PC-3 (cell line): ENCODE data around the gene ACADM. TPM values are rescaled to one million over a fixed set of nuclear protein-coding genes. Genes with fewer than 3 reads are reported as not detected.
"Not testable (repeated sequence)": the region's sequence is repeated elsewhere in the genome, so short reads cannot be mapped to it uniquely, and the experiment has no call there.

Experiments
- ATAC-seq: fragments of 200-7000 bp; cut with Tn5 transposase; 2 replicates; pipeline ENCODE4 v1.9.1; 2020; ENCODE audit warnings: mild to moderate bottlenecking, moderate library complexity
- BruUV-seq: library from RNA; stranded (reverse); fragments of 400-500 nt; replicated peaks from 2 replicates; lab custom pipeline; 2021; lab: Mats Ljungman, UMichigan
- CTCF ChIA-PET: fragments of 300-600 bp; sonication (Branson Sonifier 250); formaldehyde crosslinking; loops from one replicate; lab custom pipeline; 2022; ENCODE audit warnings: antibody characterized with exemption; lab: Charles Lee
- POLR2A ChIA-PET: fragments of 300-600 bp; sonication (Branson Sonifier 250); formaldehyde crosslinking; loops from one replicate; lab custom pipeline; 2022; ENCODE audit warnings: antibody characterized with exemption; ENCODE audit not compliant: unreplicated experiment; lab: Charles Lee
- DNase-seq: peaks from one replicate; pipeline ENCODE4 v3.0.0-alpha.2; 2015
- H2AFZ ChIP-seq: fragments of 300-600 bp; sonication (generic); 2 replicates; pipeline ENCODE4 v1.6.0; 2016; ENCODE audit warnings: antibody characterized with exemption, low read length
- H3F3A ChIP-seq: fragments of 300-600 bp; sonication (generic); one replicate; pipeline ENCODE4 v1.6.0; 2017; ENCODE audit warnings: antibody characterized with exemption, low read length, control low read depth, mild to moderate bottlenecking; ENCODE audit not compliant: unreplicated experiment
- H3K27ac ChIP-seq: fragments of 300-600 bp; sonication (generic); 2 replicates; pipeline ENCODE4 v1.5.1; 2016; ENCODE audit warnings: mild to moderate bottlenecking, low read length
- H3K27me3 ChIP-seq: fragments of 300-600 bp; sonication (generic); 2 replicates; pipeline ENCODE4 v1.6.1; 2016; ENCODE audit warnings: low read length, mixed read lengths
- H3K36me3 ChIP-seq: fragments of 300-600 bp; sonication (generic); 2 replicates; pipeline ENCODE4 v1.6.1; 2016; ENCODE audit warnings: low read depth, mixed run types, low read length, mixed read lengths
- H3K4me1 ChIP-seq: fragments of 300-600 bp; sonication (generic); 2 replicates; pipeline ENCODE4 v1.5.1; 2016; ENCODE audit warnings: low read length; ENCODE audit not compliant: insufficient read depth
- H3K4me2 ChIP-seq: fragments of 300-600 bp; sonication (generic); 2 replicates; pipeline ENCODE4 v1.6.0; 2016; ENCODE audit warnings: low read length
- H3K4me3 ChIP-seq: fragments of 300-600 bp; sonication (generic); 2 replicates; pipeline ENCODE4 v1.5.1; 2016; ENCODE audit warnings: mild to moderate bottlenecking, low read length, mixed read lengths
- H3K79me2 ChIP-seq: fragments of 300-600 bp; sonication (generic); 2 replicates; pipeline ENCODE4 v1.6.1; 2017; ENCODE audit warnings: low read length, mixed read lengths
- H3K9ac ChIP-seq: fragments of 300-600 bp; sonication (generic); 2 replicates; pipeline ENCODE4 v1.6.0; 2016; ENCODE audit warnings: mild to moderate bottlenecking, low read length
- H3K9me2 ChIP-seq: fragments of 300-600 bp; sonication (generic); replicated peaks from 2 replicates; pipeline ENCODE4 v1.6.1; 2016; ENCODE audit warnings: mixed run types, low read length, mixed read lengths
- H3K9me3 ChIP-seq: fragments of 300-600 bp; sonication (generic); 2 replicates; pipeline ENCODE4 v1.6.1; 2016; ENCODE audit warnings: low read length, mixed read lengths
- H4K20me1 ChIP-seq: fragments of 300-600 bp; sonication (generic); 2 replicates; pipeline ENCODE4 v1.6.1; 2016; ENCODE audit warnings: low read length, mixed read lengths
- CTCF ChIP-seq: fragments of 300-600 bp; sonication (generic); conservative IDR thresholded peaks from 2 replicates; pipeline ENCODE4 v1.5.1; 2017; ENCODE audit warnings: antibody characterized with exemption, low read depth, mild to moderate bottlenecking, low read length
- EZH2 ChIP-seq: fragments of 300-600 bp; sonication (generic); IDR thresholded peaks from one replicate; pipeline ENCODE4 v1.6.1; 2017; ENCODE audit warnings: antibody characterized with exemption, mild to moderate bottlenecking, low read length; ENCODE audit not compliant: unreplicated experiment
- EZH2phosphoT487 ChIP-seq: fragments of 300-600 bp; sonication (generic); IDR thresholded peaks from 2 replicates; pipeline ENCODE4 v1.6.1; 2018; ENCODE audit warnings: mild to moderate bottlenecking, antibody characterized with exemption, low read length, borderline replicate concordance
- intact Hi-C: fragments of 100-400 bp; cut with micrococcal nuclease; formaldehyde crosslinking; loops from 2 replicates; pipeline ENCODE4 v1.9.0; 2023
- total RNA-seq: library from RNA; depleted of rRNA; stranded (reverse); fragments of >200 nt; gene quantifications from 2 replicates; pipeline ENCODE4 v1.2.3, GENCODE V29; 2014

The ACADM gene
- total RNA-seq, 1 experiment from 2014 or later, result 25.0 TPM

- no peak for TF ChIP-seq EZH2
- no peak for TF ChIP-seq CTCF
Observed at GRCh38 chr1:75797606-75798216, 73.2 kb downstream of the ACADM start.

GRCh38 chr1:75801480-75801879 lies 77.0 kb downstream of the ACADM start:
- CTCF ChIA-PET, H3K27ac ChIP-seq, H3K9me2 ChIP-seq, H3K36me3 ChIP-seq, ATAC-seq, POLR2A ChIA-PET, H3K4me3 ChIP-seq, H3F3A ChIP-seq, H3K9ac ChIP-seq, H2AFZ ChIP-seq, H3K4me2 ChIP-seq, H3K27me3 ChIP-seq, H4K20me1 ChIP-seq, DNase-seq, BruUV-seq, H3K4me1 ChIP-seq, intact Hi-C loops, H3K79me2 ChIP-seq, H3K9me3 ChIP-seq: not testable (repeated sequence)

More at GRCh38 chr1:75797606-75798216, 73.2 kb downstream of the ACADM start:
- H3F3A ChIP-seq, result peaks cover 10% of the 10 kb centered on the region
- H3K4me1 ChIP-seq, result no peaks in the 10 kb centered on the region
- no TSS peak for BruUV-seq
- H3K4me3 ChIP-seq, result no peak overlapping the region
- H3K9me3 ChIP-seq, result no peaks in the 10 kb centered on the region
- H3K9ac ChIP-seq, result no peak overlapping the region
- peaks cover 20% of the 10 kb centered on the region for H4K20me1 ChIP-seq
- H3K27me3 ChIP-seq, result no peaks in the 10 kb centered on the region
- no peak overlapping the region for H3K4me2 ChIP-seq
- peaks cover 31% of the 10 kb centered on the region for H3K36me3 ChIP-seq
- ATAC-seq, result no peak
- H2AFZ ChIP-seq, result no peak overlapping the region
- ChIA-PET POLR2A (no interaction called here), CTCF (no interaction called here)
- H3K9me2 ChIP-seq, result no peaks in the 10 kb centered on the region
- 0 out of 2 replicates have a peak, but pooled peaks cover under 1% of the 10 kb centered on the region for H3K79me2 ChIP-seq
- DNase-seq, result no peak
- intact Hi-C loops, result no loop called here
- no peak overlapping the region for H3K27ac ChIP-seq

- no peak overlapping the region for H2AFZ ChIP-seq
- H3K9ac ChIP-seq, result no peak overlapping the region
- ATAC-seq (no peak), DNase-seq (no peak)
- no peak overlapping the region for H3K4me2 ChIP-seq
- BruUV-seq, result no TSS peak
- H3K9me3 ChIP-seq, result no peaks in the 10 kb centered on the region
- no peaks in the 10 kb centered on the region for H3K36me3 ChIP-seq
- TF ChIP-seq CTCF (no peak), EZH2 (no peak), EZH2phosphoT487 (no peak)
- intact Hi-C loops, result no loop called here
- no peaks in the 10 kb centered on the region for H3K9me2 ChIP-seq
- ChIA-PET POLR2A (no interaction called here), CTCF (no interaction called here)
- no peaks in the 10 kb centered on the region for H3K79me2 ChIP-seq
- no peaks in the 10 kb centered on the region for H3K4me1 ChIP-seq
- H3K27ac ChIP-seq, result no peak overlapping the region
- no peaks in the 10 kb centered on the region for H3F3A ChIP-seq
- H3K27me3 ChIP-seq, result no peaks in the 10 kb centered on the region
- no peaks in the 10 kb centered on the region for H4K20me1 ChIP-seq
- H3K4me3 ChIP-seq, result no peak overlapping the region
Observed at GRCh38 chr1:75808921-75809320, 84.4 kb downstream of the ACADM start.

- CTCF ChIA-PET, H3F3A ChIP-seq, H3K79me2 ChIP-seq, H3K27ac ChIP-seq, intact Hi-C loops, H3K4me3 ChIP-seq, H2AFZ ChIP-seq, H3K9me2 ChIP-seq, H3K27me3 ChIP-seq, BruUV-seq, DNase-seq, H3K4me2 ChIP-seq, H4K20me1 ChIP-seq, H3K36me3 ChIP-seq, H3K4me1 ChIP-seq, H3K9ac ChIP-seq, H3K9me3 ChIP-seq, POLR2A ChIA-PET, ATAC-seq: not testable (repeated sequence)
Observed at GRCh38 chr1:75810113-75810512, 85.6 kb downstream of the ACADM start.
